GM19395 (cell line): ENCODE measurements around the gene EPHA4.

Experiments
- ATAC-seq: cut with Tn5 transposase; IDR thresholded peaks from one replicate; pipeline ENCODE4 v1.9.1; 2021; ENCODE audit warnings: mild to moderate bottlenecking, moderate library complexity; ENCODE audit not compliant: unreplicated experiment

The EPHA4 gene

GRCh38 chr2:221448057-221448843 lies 123.9 kb downstream of the EPHA4 start:
- ATAC-seq = no peak

GRCh38 chr2:221447310-221447709 lies 124.8 kb downstream of the EPHA4 start:
- ATAC-seq = no peak

DNA sequence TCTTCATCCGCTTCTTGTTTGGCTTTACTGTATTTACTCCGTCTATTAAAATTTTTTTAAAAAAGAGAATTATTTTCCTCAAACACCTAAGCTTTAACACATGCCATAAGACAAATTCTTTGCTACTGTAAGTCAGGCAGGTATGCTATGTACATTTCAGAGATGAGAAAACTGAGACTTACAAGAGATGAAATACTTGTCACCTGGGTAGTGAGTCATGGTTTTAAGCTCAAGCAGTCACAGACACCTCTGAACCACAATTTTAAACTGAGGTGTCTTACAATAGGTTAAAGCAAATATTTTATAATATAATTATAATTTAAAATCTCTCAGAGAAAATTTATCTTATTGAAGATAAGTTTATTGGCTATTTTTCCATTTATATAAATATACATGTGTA lies 126.0 kb downstream of the EPHA4 start:
- ATAC-seq = no peak

DNA sequence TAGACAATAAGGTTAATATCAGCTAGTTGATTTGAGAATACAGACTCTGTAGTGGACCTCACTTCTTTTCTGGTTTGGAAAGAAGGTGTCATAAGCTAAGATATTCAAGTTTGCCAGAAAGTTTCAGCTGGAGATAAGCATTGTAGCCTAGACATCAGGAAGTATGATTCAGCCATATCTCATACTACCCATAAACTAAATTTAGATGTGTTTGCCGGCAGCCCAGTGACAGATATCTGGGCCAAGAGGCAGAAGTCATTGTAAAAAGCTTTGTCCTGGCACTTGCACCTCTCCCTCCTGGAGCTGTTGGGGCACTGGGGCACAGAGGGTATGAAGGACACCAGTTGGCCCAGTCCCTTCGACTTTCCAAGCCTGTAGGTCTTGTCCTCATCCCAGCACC lies 128.0 kb downstream of the EPHA4 start:
- ATAC-seq = no peak

DNA sequence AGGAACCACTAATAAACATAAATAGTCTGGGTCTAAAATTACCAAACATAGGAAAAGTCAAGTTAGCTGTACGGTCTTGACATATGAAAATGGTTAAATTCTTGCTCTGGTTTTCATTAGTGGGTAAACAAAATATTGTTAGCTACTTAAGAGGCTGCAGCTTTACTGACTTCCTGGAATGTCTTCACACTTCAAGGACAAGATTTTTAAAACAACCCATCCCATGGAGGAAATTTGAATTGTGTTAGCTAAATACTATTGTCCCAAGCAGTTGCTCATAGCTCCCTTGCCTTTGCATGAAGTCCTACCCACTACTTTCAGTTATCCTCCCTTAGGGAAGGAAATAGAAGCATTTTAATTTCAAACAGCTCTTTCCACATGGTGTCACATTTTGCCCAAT lies 128.5 kb downstream of the EPHA4 start:
- ATAC-seq = no peak

GRCh38 chr2:221442128-221442527 lies 130.0 kb downstream of the EPHA4 start:
- no peak for ATAC-seq

- ATAC-seq = no peak
These were observed 132.2 kb downstream of the EPHA4 start for GRCh38 chr2:221439761-221440479.

DNA sequence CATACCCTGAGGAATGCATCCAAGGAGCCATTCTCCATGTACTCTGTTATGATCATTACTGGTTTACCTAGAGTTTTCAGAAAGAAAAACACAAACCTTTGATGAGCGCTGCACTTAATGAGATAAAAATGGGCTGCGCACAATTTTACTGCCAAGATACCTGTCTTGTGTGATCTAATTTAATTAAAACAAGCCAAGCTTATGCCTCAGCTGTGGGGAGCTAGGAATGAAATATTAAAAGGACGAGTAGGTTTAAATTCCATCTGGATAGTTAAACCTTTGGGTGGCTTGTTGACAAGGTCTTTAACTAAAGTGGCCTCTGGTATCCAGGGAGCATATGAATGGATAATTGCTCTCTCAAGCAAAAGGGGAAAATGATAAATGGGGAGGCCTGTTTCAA lies 135.0 kb downstream of the EPHA4 start:
- no peak for ATAC-seq

GRCh38 chr2:221435171-221435570 lies 136.9 kb downstream of the EPHA4 start:
- no peak for ATAC-seq

DNA sequence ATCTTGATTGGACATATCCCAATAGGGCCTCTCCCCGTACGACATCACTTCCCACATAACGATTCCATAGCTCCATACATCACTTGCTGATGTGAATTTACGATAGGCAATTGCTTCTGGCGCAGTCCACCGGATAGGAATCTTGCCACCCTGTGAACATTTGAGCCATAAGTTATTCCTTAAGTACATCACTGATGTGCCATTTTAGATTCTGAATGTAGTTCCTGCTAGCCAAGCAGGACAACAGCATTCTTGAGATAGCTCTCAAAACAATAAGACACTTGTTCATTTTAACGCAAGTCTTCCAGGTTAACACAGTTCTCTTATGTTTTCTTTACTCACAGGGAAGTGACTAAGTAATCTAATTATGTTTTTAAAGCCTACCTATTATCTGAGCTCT lies 138.0 kb downstream of the EPHA4 start:
- ATAC-seq = no peak

- ATAC-seq = no peak
These were observed 140.6 kb downstream of the EPHA4 start for GRCh38 chr2:221431477-221431876.

DNA sequence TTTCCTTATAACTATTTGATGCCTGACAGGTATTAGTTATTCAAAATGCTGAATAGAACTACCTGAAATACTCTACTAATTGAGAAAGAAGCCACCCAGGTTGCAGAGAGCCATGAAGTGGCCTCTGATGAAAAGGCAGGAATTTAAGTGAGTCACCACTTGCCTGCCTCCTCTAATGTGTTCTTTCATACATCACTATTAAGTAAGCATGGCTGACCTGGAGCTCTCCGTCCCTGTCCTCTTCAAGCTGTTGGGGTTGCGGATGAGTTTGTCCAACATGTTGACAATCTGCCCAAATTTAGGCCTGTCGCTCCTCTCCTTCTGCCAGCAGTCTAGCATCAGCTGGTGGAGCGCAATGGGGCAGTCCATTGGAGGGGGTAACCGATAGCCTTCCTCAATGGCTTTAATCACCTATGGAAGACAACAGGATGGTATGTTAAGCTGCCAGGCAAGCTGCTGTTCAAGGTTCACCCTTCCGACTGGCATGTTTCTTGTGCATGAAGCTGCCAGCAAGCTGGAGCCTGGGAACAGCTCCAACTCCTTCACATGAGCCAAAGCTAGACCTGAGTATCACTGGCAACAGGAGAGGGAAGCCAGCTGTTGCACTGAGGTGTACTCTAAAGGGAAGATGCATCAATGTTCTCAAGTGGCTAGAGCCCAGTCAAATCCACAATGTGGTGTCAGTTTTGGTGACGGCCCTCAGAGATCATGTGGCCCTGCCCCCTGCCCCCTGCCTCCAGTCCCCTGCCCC lies 142.2 kb downstream of the EPHA4 start:
- ATAC-seq = no peak

DNA sequence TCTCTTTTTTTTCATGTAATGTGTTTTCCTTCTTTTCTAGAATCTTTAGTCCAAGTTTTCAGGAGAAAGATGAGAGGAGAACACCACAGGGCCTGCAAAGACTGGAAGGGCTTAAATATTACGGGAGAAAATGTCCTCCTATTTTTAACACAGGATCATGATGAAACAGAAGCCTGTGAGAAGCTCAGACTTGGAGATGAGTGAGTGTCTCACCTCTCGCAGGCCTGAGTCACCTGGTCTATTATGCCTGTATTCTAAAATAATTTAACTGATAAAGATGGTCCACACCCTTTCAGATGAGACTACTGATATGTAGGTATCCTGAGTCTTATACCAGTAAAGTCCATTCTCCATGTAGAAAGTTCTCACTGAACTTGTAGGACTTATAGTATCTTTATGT lies 143.2 kb downstream of the EPHA4 start:
- ATAC-seq = no peak

DNA sequence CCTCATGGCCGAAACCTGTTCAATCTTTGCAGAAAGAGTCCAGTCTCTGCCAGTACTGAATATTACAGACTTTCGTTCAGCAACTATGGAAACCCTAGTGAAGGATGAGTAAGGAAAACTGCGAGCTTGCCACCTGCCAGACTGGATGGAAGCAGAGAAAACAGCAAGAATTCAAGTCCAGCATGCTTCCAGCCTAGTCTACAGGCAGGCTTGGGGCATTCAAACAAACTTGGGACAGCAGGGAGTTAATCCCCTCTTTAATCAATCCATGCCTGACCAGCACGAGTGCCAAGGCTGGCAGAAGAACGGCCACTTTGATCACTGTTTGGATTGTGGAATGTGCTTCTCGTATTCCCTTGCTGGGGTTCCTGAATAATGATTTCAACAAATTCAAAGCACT lies 145.2 kb downstream of the EPHA4 start:
- no peak for ATAC-seq

GRCh38 chr2:221425891-221426290 lies 146.2 kb downstream of the EPHA4 start:
- ATAC-seq = no peak

DNA sequence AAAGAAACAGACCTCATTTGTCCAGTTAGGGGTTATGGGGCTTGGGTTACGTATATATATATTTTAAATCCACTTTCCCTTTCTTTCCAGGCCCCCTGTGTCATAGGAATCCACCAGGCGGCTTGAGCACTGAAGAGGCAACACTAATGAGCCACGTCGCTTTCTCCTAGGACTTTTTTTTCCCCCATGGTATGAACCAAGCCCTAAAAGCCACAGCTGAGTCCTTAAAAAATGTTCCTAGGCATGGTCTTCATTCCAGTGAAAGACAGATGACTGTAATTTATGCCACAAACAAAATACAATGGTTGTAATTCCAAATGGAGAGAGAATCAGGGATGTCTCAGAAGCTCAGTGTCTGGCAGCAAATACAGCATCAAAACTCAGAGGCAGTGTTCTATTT lies 146.8 kb downstream of the EPHA4 start:
- ATAC-seq = no peak

DNA sequence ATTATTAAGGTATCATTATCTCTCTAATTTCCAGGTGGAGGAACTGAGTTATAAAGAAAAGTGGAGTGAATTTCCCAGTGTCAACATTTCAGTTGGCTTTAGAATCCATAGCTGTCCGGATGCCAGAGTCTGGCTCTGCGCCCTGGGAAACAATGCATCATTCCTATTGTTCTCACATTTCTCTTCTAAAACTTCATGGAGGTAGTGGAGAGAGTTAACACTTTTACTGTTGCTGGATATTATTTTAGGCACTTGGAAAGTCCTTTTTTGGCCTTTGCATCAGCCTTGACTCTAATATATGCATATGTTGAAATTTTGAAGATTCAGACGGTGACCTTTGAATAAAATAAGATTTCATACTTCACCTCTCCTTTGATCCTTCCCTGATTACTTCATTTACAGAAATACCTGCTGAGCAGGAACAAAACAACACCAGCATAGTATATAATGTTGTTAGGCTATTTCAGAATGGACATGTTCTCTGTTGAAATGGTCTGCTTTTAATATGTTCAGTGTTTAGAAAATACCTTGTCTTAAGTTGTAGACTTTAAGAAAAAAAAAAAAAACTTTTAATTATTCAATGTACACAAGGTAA lies 148.8 kb downstream of the EPHA4 start:
- no peak for ATAC-seq

DNA sequence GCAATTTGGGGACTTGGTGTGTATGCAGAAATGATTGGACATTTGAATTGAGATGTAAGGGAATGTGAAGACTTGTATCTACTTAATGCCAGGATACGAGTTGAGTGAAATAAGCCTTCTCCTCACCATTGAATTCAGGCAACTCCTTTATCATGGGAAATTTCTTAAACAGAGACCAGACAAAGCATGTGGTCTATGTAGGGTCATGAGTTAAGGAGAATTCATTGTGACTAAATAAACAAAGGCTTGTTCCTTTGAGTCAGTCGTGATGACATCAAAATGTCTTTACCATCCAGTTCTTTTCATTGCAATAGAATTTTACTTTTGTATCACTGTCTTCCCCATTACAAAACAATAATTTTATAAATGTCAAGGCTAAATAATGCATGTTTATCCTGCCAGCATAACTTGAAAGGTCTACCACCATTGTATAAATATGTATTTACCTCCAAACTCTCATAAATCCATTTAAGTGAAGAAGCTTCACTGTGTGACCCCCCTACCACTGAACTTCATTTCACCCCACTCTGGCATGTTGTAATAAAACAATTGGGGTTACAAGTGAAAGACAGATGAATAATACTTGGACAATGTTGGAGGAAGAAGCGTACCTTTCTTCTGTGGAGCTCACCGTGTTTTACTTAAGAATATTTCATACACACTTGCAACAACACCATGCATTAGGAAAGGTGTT lies 149.4 kb downstream of the EPHA4 start:
- no peak for ATAC-seq

GRCh38 chr2:221420245-221420644 lies 151.9 kb downstream of the EPHA4 start:
- peak; percentile 47 for ATAC-seq

- ATAC-seq = no peak
These were observed 156.3 kb downstream of the EPHA4 start for GRCh38 chr2:221415789-221416188.

DNA sequence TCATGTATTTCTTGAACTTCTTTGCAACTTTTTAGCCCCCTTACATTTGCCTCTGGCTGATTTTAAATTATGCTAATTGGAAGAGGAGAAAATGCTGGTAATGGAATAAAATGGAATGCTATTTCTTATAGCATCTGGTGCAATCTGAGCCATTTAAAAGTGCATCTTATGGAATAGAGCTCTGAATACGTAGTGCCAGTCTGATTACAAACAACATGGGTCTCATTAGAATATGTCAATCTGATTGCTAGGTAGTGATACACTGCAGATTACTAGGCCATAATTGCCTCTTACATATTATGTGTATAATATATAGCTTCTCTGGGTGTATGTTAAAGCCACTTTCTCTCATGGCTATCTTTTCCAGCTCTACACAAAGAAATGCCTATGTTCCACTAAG lies 159.1 kb downstream of the EPHA4 start:
- ATAC-seq = no peak
